K562 (cell line): Measurements from ENCODE around the gene PHLDB1. TPM values are rescaled to one million over a fixed set of nuclear protein-coding genes. Genes with fewer than 3 reads are reported as not detected.

Source experiments
- CHCHD3 ChIP-seq: fragments of 250-450 bp; sonication (Bioruptor Pico); IDR thresholded peaks from 2 replicates; pipeline ENCODE4 v2.1.2; 2022; ENCODE audit warnings: mild to moderate bottlenecking
- CREB1 ChIP-seq, 2 experiments: sonication (generic) in 1 of 2; formaldehyde crosslinking in 1 of 2; IDR thresholded peaks; 2 replicates each; pipeline versions ENCODE4 v1.6.1 to v1.8.0; 2012 to 2022; ENCODE audit warnings: inconsistent platforms in 1 of 2, mild to moderate bottlenecking in 1 of 2, missing genetic modification reagents in 1 of 2, moderate library complexity in 1 of 2
- ETS2 ChIP-seq: IDR thresholded peaks from 2 replicates; pipeline ENCODE4 v1.6.1; 2016; ENCODE audit warnings: borderline replicate concordance, missing genetic modification characterization, mild to moderate bottlenecking, moderate library complexity, missing compliant biosample characterization; ENCODE audit not compliant: poor library complexity, severe bottlenecking
- LCOR ChIP-seq: sonication (generic); formaldehyde crosslinking; IDR thresholded peaks from 2 replicates; pipeline ENCODE4 v1.8.0; 2022; ENCODE audit warnings: mild to moderate bottlenecking, missing genetic modification reagents
- MYC ChIP-seq, 2 experiments: fragments of 250-450 bp in 1 of 2; sonication (Bioruptor Pico) in 1 of 2; IDR thresholded peaks; 2 replicates each; pipeline versions ENCODE4 v1.5.1 to v1.6.1; 2012 to 2021; ENCODE audit warnings: low read depth in 2 of 2, borderline replicate concordance in 1 of 2, improper control_type of control experiment in 1 of 2, low read length in 1 of 2, mild to moderate bottlenecking in 1 of 2, moderate library complexity in 1 of 2
- NFIC ChIP-seq: fragments of 450-650 bp; IDR thresholded peaks from 2 replicates; pipeline ENCODE4 v1.6.1; 2017; ENCODE audit warnings: mild to moderate bottlenecking, inconsistent platforms
- RBM25 ChIP-seq: fragments of 200-400 bp; formaldehyde crosslinking; IDR thresholded peaks from 2 replicates; pipeline ENCODE4 v1.6.1; 2018; ENCODE audit warnings: low read length, low read depth, moderate library complexity; ENCODE audit not compliant: severe bottlenecking
- ZNF143 ChIP-seq: sonication (generic); formaldehyde crosslinking; IDR thresholded peaks from 2 replicates; pipeline ENCODE4 v1.9.0; 2022; ENCODE audit warnings: mild to moderate bottlenecking, missing genetic modification reagents
- polyA plus RNA-seq, 8 experiments: library from polyadenylated mRNA; depleted of rRNA in 4 of 8; stranded (reverse) in 5 of 8; unstranded in 3 of 8; fragments of >200 nt; fragmentation: Nextera tagmentation in 2 of 8; fragmentation: Illumina TruSeq in 1 of 8; extraction: Ambion mirVana in 2 of 8; extraction: Trizol in 1 of 8; gene quantifications; 2 replicates each; pipeline versions ENCODE4 v1.2.1 to v1.2.3, GENCODE V29; 2011 to 2014; ENCODE audit warnings: inconsistent platforms in 1 of 8, missing spikeins in 1 of 8
- total RNA-seq, 7 experiments: library from RNA; depleted of rRNA in 6 of 7; stranded (reverse); fragments of >200 nt in 6 of 7; fragmentation: Illumina TruSeq in 2 of 7; extraction: Trizol in 2 of 7; gene quantifications; 2 replicates each; pipeline versions ENCODE4 v1.2.1 to v1.2.3, GENCODE V29; 2011 to 2021; ENCODE audit warnings: low replicate concordance in 1 of 7
- TF ChIP-seq, protein P1 (sequence below): sonication (generic); formaldehyde crosslinking; IDR thresholded peaks from 2 replicates; pipeline ENCODE4 v1.9.0; 2022; ENCODE audit warnings: mild to moderate bottlenecking, missing genetic modification reagents
- TF ChIP-seq, protein P2 (sequence below): IDR thresholded peaks from 2 replicates; pipeline ENCODE4 v1.6.1; 2016; ENCODE audit warnings: missing genetic modification characterization, missing compliant biosample characterization
- TF ChIP-seq, protein P3 (sequence below), 2 experiments: fragments of 450-650 bp; formaldehyde crosslinking in 1 of 2; IDR thresholded peaks; 2 replicates each; pipeline versions ENCODE4 v1.4.0 to v1.6.1; 2014 to 2020; ENCODE audit warnings: mild to moderate bottlenecking in 2 of 2, borderline replicate concordance in 1 of 2, low read depth in 1 of 2
- TF ChIP-seq, protein P4 (sequence below): sonication (generic); formaldehyde crosslinking; IDR thresholded peaks from 2 replicates; pipeline ENCODE4 v1.8.0; 2022; ENCODE audit warnings: missing genetic modification reagents, mild to moderate bottlenecking, borderline replicate concordance

The PHLDB1 gene
- total and polyA plus RNA-seq, 9 of the 15 experiments (the other 6 are each of a cell fraction or from before 2014, with no cell fraction given) = 2.0 to 28.7 (median 16.2) TPM

DNA sequence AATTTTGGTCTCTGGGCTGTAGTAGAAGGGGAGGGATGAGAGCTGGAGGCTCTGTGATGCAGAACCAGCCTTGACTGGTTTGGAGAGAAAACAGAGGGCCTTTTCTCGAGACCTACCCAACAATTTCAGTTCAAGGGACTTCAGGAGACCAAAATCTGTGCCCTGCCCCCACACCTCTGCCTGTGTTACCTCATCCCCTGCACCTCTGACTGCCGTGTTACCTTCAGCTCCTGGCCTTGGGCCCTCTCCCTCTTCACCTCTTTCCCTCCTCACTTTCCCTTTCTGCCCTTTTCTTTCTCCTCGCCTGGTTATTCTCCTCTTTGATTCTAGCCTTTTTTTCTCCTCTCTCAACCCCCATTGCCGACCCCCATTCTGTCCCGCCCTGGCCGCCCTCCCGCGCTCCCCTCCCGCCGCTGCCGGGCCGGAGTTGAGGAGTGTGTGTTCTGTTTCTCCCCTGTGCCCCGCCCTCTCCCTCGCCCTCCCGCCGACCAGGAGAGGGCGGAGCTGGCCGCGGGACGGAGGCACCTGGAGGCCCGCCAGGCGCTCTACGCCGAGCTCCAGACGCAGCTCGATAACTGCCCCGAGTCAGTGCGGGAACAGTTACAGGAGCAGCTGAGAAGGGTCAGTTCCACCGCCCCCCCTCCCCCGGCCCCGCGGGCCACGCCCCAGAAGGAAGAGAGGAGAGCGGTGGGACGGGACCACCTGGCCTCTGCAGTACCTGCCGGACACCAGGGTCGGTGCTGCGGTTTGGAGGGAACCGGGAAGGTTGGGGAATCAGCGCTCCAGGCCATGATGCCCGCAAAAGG lies 27.2 kb downstream of the PHLDB1 start (continued):
- TF ChIP-seq MYC (IDR thresholded peaks at IDR 0.05; ENCODE audit: low read depth, low read length) (peak; percentile 31; the same call in 1 of the 2 replicates), MYC (CRISPR knock-in tag; IDR thresholded peaks at IDR 0.05; ENCODE audit: borderline replicate concordance, low read depth) (no peak), ETS2 (tag) (no peak), CREB1 (IDR thresholded peaks at IDR 0.05) (no peak), CREB1 (CRISPR knock-in tag; IDR thresholded peaks at IDR 0.05) (peak; percentile 39; the same call in 1 of the 2 replicates), ZNF143 (CRISPR knock-in tag) (no peak), CHCHD3 (CRISPR knock-in tag) (no peak), NFIC (peak; percentile 93), RBM25 (no peak), LCOR (CRISPR knock-in tag) (0 out of 2 replicates have a peak, but pooled peaks have one; percentile 18)
- TF ChIP-seq, protein P1, sequence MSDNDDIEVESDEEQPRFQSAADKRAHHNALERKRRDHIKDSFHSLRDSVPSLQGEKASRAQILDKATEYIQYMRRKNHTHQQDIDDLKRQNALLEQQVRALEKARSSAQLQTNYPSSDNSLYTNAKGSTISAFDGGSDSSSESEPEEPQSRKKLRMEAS (CRISPR knock-in tag) = no peak
- TF ChIP-seq, protein P2, sequence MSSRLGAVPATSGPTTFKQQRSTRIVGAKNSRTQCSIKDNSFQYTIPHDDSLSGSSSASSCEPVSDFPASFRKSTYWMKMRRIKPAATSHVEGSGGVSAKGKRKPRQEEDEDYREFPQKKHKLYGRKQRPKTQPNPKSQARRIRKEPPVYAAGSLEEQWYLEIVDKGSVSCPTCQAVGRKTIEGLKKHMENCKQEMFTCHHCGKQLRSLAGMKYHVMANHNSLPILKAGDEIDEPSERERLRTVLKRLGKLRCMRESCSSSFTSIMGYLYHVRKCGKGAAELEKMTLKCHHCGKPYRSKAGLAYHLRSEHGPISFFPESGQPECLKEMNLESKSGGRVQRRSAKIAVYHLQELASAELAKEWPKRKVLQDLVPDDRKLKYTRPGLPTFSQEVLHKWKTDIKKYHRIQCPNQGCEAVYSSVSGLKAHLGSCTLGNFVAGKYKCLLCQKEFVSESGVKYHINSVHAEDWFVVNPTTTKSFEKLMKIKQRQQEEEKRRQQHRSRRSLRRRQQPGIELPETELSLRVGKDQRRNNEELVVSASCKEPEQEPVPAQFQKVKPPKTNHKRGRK (tag) = peak; percentile 63
- TF ChIP-seq, protein P3, sequence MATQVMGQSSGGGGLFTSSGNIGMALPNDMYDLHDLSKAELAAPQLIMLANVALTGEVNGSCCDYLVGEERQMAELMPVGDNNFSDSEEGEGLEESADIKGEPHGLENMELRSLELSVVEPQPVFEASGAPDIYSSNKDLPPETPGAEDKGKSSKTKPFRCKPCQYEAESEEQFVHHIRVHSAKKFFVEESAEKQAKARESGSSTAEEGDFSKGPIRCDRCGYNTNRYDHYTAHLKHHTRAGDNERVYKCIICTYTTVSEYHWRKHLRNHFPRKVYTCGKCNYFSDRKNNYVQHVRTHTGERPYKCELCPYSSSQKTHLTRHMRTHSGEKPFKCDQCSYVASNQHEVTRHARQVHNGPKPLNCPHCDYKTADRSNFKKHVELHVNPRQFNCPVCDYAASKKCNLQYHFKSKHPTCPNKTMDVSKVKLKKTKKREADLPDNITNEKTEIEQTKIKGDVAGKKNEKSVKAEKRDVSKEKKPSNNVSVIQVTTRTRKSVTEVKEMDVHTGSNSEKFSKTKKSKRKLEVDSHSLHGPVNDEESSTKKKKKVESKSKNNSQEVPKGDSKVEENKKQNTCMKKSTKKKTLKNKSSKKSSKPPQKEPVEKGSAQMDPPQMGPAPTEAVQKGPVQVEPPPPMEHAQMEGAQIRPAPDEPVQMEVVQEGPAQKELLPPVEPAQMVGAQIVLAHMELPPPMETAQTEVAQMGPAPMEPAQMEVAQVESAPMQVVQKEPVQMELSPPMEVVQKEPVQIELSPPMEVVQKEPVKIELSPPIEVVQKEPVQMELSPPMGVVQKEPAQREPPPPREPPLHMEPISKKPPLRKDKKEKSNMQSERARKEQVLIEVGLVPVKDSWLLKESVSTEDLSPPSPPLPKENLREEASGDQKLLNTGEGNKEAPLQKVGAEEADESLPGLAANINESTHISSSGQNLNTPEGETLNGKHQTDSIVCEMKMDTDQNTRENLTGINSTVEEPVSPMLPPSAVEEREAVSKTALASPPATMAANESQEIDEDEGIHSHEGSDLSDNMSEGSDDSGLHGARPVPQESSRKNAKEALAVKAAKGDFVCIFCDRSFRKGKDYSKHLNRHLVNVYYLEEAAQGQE (IDR thresholded peaks at IDR 0.05; ENCODE audit: borderline replicate concordance) = peak; percentile 65
- TF ChIP-seq, protein P3 (CRISPR knock-in tag; IDR thresholded peaks at IDR 0.05; ENCODE audit: low read depth) = no peak
- TF ChIP-seq, protein P4, sequence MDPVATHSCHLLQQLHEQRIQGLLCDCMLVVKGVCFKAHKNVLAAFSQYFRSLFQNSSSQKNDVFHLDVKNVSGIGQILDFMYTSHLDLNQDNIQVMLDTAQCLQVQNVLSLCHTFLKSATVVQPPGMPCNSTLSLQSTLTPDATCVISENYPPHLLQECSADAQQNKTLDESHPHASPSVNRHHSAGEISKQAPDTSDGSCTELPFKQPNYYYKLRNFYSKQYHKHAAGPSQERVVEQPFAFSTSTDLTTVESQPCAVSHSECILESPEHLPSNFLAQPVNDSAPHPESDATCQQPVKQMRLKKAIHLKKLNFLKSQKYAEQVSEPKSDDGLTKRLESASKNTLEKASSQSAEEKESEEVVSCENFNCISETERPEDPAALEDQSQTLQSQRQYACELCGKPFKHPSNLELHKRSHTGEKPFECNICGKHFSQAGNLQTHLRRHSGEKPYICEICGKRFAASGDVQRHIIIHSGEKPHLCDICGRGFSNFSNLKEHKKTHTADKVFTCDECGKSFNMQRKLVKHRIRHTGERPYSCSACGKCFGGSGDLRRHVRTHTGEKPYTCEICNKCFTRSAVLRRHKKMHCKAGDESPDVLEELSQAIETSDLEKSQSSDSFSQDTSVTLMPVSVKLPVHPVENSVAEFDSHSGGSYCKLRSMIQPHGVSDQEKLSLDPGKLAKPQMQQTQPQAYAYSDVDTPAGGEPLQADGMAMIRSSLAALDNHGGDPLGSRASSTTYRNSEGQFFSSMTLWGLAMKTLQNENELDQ = no peak
